ENCODE data around the gene CDC25A.
"Not testable (repeated sequence)": the region's sequence is repeated elsewhere in the genome, so short reads cannot be mapped to it uniquely, and the experiment has no call there.

- TF ChIP-seq, protein P1, sequence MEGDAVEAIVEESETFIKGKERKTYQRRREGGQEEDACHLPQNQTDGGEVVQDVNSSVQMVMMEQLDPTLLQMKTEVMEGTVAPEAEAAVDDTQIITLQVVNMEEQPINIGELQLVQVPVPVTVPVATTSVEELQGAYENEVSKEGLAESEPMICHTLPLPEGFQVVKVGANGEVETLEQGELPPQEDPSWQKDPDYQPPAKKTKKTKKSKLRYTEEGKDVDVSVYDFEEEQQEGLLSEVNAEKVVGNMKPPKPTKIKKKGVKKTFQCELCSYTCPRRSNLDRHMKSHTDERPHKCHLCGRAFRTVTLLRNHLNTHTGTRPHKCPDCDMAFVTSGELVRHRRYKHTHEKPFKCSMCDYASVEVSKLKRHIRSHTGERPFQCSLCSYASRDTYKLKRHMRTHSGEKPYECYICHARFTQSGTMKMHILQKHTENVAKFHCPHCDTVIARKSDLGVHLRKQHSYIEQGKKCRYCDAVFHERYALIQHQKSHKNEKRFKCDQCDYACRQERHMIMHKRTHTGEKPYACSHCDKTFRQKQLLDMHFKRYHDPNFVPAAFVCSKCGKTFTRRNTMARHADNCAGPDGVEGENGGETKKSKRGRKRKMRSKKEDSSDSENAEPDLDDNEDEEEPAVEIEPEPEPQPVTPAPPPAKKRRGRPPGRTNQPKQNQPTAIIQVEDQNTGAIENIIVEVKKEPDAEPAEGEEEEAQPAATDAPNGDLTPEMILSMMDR (IDR thresholded peaks at IDR 0.05 in 2 of 3, conservative IDR thresholded peaks at IDR 0.05 in 1 of 3; ENCODE audit: borderline replicate concordance in 1 of 3, insufficient read depth in 1 of 3, low read depth in 2 of 3, low read length in 2 of 3), result not testable (repeated sequence)
- TF ChIP-seq RAD21 (IDR thresholded peaks at IDR 0.05; ENCODE audit: low read depth), result not testable (repeated sequence)
Measured at GRCh38 chr3:48211776-48212175, 23.6 kb upstream of the CDC25A start.

Data from HCT116 (cell line).